ENCODE measurements around the gene MATN3.

MATN3 gene

DNA sequence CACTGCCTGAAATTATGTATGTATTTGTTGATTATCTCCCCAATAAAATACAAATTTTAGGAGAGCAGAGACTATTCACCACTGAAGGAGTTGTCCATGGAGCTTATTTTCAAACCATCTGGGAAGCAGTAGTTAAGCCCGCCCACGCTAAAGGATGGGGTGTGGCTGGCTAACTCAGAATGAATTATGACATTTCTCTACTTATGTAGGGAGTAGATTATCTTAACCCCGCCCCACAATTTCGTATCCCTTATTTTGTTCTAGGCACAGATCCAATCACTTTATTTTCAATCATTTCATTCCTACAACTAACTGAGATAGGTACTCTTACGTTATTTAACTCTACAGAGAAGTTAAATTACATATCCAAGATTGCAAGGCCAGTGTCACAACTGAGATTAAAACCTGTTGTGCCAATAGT, 40.4 kb upstream of the MATN3 start:
- TF ChIP-seq CTCF (IDR thresholded peaks at IDR 0.05), result no peak

- TF ChIP-seq CTCF (IDR thresholded peaks at IDR 0.05), result no peak
Measured at GRCh38 chr2:20052229-20052851, 39.9 kb upstream of the MATN3 start.

DNA sequence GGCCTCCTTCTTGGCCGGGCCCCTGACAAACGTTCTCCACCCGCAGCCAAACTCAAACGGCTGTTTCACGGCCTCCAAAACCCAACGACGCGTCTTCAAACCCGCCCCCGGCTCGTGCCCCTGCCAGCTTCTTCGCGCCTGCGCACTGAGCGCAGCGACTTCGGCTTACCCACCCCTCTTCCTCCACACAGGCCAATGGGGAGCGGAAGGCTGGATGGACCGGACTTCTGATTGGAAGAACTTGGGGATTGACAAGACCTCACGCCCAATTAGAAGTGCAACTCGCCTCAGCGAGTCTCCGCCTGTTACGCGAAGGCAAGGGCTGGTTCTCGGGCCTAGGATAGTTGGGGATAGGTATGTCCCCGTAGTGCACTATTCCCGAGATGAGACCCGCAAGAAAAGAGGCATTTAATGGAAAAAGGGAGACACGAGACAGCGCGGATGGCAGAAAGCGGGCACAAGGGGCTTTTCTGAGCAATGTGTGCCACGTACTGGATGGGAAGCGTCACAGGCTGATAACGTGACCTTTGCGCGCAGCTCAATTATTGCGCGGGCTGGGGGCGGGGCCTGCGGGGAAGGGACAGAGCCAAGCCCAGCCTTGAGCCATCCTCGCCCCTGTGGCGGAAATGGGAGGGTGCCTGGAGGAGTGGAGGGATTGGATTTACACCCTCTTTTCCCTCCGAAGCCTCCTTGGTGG, 39.2 kb upstream of the MATN3 start, which contains the start of gene LAPTM4A:
TSS of gene LAPTM4A (minus strand) at position 97 of the 697 bp plus-strand sequence. CDS start 108 bp downstream, outside the sequence.
- no peak for TF ChIP-seq CTCF (IDR thresholded peaks at IDR 0.05)

DNA sequence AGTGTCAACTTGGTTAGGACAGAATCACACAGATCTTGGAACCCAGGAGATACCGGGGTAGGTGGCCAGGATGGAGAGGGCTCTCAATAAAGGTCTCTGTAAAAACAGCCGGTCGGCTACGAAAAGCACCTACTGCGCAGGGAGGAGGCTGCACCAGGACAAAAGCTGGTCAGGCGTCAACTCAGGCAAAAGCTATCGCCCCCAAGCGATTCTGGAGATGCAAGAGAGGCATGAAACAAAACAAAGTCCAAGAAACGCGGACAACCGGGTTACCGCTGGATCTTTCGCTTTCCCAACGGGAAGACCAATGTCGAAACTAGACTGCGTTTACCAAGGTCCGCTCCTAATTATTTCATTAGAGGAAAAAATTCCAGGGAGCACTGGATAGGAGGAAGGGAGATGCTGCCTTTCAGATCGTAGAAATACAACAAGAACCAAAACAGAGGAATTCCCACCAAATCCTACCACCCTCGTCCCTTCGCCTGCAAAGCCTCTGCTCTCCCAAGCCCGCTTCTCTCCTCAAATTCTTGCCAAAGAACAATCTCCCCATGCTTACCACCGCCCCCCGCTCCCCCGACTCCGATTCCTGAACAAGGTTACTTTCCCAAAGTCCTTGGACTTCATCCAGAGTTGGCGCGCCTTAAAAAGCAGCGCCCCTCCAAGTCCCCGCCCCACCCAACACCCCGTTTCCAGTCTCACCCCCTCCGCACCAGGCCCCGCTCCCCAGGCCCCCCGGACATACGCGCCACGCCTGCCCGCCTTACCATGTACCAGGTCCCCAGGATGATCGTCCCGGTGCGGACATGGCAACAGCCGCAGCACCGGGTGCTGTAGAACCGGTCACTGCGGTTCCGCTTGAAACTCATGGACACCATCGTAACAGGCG, 38.4 kb upstream of the MATN3 start:
- TF ChIP-seq CTCF (IDR thresholded peaks at IDR 0.05), result no peak; the same call in 1 of the 2 replicates

DNA sequence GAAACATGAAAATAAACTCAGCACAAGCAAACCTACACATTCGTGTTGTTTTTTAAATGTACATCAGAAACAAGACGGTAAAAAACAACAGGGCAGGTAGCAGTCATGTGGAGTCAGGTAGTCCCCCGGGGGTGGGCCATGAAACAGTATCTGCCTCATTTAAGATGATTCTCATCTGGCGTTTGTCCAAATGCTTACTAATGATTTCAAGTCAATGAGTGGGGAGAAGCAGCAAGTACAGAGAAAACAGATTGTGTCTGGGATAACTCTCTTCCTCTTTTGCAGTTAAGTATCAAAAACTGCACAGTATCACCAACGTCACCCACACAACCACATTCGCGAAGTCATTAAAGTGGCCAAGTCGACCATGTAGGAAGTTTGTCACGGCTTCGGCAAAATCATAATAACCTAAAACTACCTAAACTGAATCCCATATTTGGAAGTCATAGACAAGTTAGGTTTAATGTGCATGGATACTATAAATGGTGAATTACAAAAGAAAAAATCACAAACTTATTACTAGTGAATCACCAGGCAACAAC, 37.7 kb upstream of the MATN3 start:
- TF ChIP-seq CTCF (IDR thresholded peaks at IDR 0.05), result no peak

DNA sequence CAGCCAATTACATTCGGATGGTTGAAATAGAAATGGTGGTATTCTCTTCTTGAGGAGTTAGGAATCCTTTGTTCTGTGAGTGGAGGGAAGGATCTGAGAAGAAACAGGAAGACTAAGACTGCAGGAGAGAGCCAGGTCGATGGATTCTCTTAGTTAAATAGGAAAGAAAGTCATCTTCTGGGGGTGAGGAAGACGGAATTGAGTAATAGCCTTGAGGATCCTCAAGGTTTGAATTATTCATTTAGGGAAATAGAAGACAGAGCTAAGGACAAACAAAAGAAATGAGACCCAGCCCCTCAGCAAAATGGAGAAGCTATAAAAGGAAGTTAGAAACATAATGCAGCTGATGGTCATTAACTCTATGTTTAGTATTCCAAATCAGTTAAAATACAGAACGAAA, 37.2 kb upstream of the MATN3 start:
- no peak for TF ChIP-seq CTCF (IDR thresholded peaks at IDR 0.05)
